Measurements from ENCODE around the gene FDXACB1. TPM values are rescaled to one million over a fixed set of nuclear protein-coding genes. Genes with fewer than 3 reads are reported as not detected.

The FDXACB1 gene
- total RNA-seq, 1 donor from 2014 or later = 2.4 TPM

DNA sequence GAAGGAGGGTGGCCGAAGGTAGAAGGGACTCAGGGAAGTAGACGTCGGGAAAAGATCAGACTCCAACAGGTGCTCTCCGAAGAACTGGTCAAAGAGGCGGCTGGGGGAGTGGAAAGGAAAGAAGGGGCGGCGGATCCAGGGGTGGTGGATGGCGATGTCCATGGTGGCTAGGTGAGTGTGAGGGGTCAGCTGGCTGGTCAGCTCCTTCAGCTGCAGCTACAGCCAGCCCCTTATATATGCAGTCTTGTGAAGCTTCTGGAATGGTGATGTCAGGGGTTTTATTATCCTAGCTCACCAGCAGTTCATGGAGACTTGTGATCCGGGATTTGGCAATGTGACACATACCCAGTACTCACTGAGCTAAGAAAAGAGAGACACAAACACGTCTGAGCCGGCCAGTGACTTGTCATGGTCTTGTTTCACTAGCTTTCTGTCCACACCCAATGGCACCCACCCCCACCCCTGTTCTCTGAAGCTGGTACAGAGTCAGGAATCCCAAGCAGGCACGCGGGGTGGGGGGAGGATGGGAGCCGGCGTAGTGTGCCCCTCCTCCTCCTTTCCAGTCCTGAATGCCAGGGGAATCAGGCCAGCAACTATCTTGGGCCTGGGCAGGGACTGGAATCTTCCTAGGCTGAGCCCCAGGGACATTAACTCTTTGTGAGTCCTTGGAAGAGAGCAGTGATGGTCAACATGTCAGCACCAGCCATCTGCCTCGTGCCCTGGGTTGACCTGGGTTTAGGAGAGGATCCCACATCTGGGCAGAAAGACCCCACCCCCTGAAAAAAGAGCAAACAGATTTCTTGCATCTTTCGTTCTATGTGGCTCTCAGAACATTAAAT lies 32.8 kb upstream of the FDXACB1 start, which contains the start of gene CRYAB:
Gene CRYAB (minus strand): TSS at position 208 of the 839 bp plus-strand sequence. CDS start 46 bp downstream, at position 162.
- H3K4me3 ChIP-seq (ENCODE audit: low read depth, low read length) = peak within 1 kb of the TSS; percentile 5
- DNase-seq (ENCODE audit: low read depth) (peak; percentile 98), FAIRE-seq (peak; percentile 97)
- TF ChIP-seq, protein P1, sequence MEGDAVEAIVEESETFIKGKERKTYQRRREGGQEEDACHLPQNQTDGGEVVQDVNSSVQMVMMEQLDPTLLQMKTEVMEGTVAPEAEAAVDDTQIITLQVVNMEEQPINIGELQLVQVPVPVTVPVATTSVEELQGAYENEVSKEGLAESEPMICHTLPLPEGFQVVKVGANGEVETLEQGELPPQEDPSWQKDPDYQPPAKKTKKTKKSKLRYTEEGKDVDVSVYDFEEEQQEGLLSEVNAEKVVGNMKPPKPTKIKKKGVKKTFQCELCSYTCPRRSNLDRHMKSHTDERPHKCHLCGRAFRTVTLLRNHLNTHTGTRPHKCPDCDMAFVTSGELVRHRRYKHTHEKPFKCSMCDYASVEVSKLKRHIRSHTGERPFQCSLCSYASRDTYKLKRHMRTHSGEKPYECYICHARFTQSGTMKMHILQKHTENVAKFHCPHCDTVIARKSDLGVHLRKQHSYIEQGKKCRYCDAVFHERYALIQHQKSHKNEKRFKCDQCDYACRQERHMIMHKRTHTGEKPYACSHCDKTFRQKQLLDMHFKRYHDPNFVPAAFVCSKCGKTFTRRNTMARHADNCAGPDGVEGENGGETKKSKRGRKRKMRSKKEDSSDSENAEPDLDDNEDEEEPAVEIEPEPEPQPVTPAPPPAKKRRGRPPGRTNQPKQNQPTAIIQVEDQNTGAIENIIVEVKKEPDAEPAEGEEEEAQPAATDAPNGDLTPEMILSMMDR (IDR thresholded peaks at IDR 0.05; ENCODE audit: insufficient read depth, low read length, severe bottlenecking) = no peak
- H3K36me3 ChIP-seq (ENCODE audit: control insufficient read depth, insufficient read depth, low read length) = no peaks in the 10 kb centered on the region
- H3K27me3 ChIP-seq (ENCODE audit: control insufficient read depth, insufficient read depth, low read length) = no peaks in the 10 kb centered on the region

DNA sequence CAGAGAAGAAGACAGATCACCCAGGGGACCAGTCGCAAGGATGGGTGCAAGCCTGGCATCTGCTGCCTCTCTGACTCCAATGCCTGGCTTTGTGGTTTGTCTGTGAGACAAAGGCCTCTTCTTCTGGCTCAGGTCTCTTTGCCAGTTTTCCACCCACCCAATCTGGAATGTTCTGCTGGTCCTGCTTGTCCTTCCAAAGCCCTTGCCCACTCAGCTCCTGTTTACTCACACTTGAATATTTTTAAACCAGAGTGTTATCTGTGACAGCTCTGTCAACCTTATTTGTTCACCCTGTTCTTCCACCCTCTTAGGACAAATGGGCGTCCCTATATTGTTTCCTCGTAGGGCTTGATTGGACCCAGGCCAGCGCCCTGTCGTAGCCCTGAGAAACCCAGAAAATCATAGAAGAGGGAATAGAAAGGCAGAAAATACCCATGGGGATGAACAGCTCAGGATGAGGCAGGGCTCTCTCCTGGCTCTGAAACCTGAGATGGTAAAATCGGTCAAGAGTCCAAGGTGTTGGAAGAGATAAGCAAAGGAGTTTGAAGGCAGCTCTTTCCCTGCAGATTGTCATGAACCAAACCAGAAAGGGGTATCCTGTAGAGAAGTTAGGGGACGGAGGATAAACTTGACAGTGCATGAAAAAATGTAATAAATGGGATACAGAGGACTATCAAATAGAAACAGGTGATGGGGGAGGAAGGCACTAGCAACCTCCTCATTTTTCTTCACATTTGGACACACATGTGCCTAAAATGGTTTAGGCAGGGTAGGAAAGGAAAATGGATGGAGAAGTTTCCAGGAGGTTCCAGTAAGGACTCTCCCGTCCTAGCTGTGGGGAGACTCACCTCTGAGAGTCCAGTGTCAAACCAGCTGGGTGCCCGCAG lies 32.0 kb upstream of the FDXACB1 start:
- FAIRE-seq = no peak
- Histone ChIP-seq H3K4me3 (ENCODE audit: low read depth, low read length) (peak overlapping the region; percentile 5), H3K27me3 (ENCODE audit: control insufficient read depth, insufficient read depth, low read length) (no peaks in the 10 kb centered on the region), H3K36me3 (ENCODE audit: control insufficient read depth, insufficient read depth, low read length) (no peaks in the 10 kb centered on the region)
- DNase-seq (ENCODE audit: low read depth) = no peak
- TF ChIP-seq, protein P1 (IDR thresholded peaks at IDR 0.05; ENCODE audit: insufficient read depth, low read length, severe bottlenecking) = no peak

DNA sequence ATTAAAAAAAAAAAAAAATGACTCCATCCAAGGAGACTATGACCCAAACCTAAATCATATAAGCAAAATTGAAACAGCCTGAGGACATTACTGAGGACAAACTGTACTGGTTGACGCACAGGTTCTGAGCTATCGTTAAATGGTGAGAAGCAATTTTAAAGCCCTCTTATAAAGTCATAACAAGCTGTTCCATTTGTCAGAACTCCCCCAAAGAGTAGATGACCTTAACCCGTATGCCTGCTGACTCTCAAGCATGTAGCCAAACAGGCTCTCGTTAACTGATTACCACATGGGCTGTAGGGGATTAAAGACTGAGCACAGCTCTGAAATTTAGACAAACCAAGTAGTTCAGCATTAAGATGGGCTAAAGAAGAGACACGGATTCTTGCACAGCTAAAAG lies 30.4 kb upstream of the FDXACB1 start:
- DNase-seq (ENCODE audit: low read depth) (no peak), FAIRE-seq (no peak)
- H3K36me3 ChIP-seq (ENCODE audit: control insufficient read depth, insufficient read depth, low read length) = no peaks in the 10 kb centered on the region
- no peak overlapping the region for H3K4me3 ChIP-seq (ENCODE audit: low read depth, low read length)
- TF ChIP-seq, protein P1 (IDR thresholded peaks at IDR 0.05; ENCODE audit: insufficient read depth, low read length, severe bottlenecking) = no peak
- no peaks in the 10 kb centered on the region for H3K27me3 ChIP-seq (ENCODE audit: control insufficient read depth, insufficient read depth, low read length)

DNA sequence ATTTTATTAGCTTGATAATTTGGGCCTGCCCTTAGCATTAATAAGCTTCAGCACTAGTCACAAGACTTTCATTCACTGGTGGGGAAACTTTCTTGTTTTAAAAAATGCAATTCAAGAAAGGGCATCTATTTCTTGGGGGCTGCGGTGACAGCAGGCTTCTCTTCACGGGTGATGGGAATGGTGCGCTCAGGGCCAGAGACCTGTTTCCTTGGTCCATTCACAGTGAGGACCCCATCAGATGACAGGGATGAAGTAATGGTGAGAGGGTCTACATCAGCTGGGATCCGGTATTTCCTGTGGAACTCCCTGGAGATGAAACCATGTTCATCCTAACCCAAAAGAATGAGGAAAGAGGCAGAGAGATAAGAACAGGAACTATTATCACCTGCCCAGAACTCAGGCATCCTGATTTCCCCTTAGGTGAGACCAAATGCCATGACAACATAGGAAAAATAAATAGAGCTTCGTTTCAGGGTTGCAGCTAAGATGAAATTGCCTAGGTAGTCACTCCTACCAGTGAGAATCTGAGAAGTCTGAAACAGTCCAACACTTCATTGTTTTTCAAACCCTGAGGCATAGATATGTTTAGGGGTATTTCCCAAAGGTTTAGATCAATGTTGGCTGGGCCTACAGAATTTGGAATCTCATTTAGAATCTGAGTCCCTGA lies 29.8 kb upstream of the FDXACB1 start:
- no peak for FAIRE-seq
- TF ChIP-seq, protein P1 (IDR thresholded peaks at IDR 0.05; ENCODE audit: insufficient read depth, low read length, severe bottlenecking) = no peak
- no peak overlapping the region for H3K4me3 ChIP-seq (ENCODE audit: low read depth, low read length)
- no peak for DNase-seq (ENCODE audit: low read depth)
- H3K27me3 ChIP-seq (ENCODE audit: control insufficient read depth, insufficient read depth, low read length) = no peaks in the 10 kb centered on the region
- no peaks in the 10 kb centered on the region for H3K36me3 ChIP-seq (ENCODE audit: control insufficient read depth, insufficient read depth, low read length)

DNA sequence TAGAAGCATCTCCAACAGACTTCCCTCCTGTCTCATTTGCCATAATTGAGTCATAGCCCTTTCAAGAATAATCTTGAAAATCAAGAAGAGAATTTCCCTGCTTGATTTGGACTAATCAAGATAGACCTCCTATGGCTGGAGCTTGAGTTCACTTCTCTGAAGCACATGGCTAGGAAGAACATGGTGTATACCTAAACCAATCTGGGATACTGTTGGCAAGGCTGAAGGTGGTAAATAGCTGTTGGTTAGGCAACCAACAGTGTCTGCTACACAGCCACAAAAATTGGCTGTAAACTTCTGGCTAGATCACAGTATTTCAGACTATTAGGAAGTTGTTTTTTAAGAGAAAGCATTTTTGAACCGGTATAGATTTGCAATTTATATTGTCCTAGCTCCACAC lies 27.7 kb upstream of the FDXACB1 start:
- DNase-seq (ENCODE audit: low read depth) (no peak), FAIRE-seq (no peak)
- Histone ChIP-seq H3K36me3 (ENCODE audit: control insufficient read depth, insufficient read depth, low read length) (no peaks in the 10 kb centered on the region), H3K27me3 (ENCODE audit: control insufficient read depth, insufficient read depth, low read length) (no peaks in the 10 kb centered on the region), H3K4me3 (ENCODE audit: low read depth, low read length) (no peak overlapping the region)
- TF ChIP-seq, protein P1 (IDR thresholded peaks at IDR 0.05; ENCODE audit: insufficient read depth, low read length, severe bottlenecking) = no peak

All from bronchial epithelial cell (primary cell).